Endometrial microvascular endothelial cells (primary cell): ENCODE results near the gene TUBA3D. TPM values are rescaled to one million over a fixed set of nuclear protein-coding genes. Genes with fewer than 3 reads are reported as not detected.
"Not testable (repeated sequence)": the region's sequence is repeated elsewhere in the genome, so short reads cannot be mapped to it uniquely, and the experiment has no call there.

Experiments used
- in situ Hi-C: cut with HindIII; loops from 2 replicates; pipeline ENCODE4 v1.10.0; 2017; ENCODE audit warnings: low sequenced_read_pairs, low pct_unique_long_range_greater_than_20kb; ENCODE audit errors: inconsistent ontology term
- total RNA-seq: library from RNA; depleted of rRNA; stranded (reverse); fragments of >200 nt; gene quantifications from one replicate; pipeline ENCODE4 v1.2.3, GENCODE V29; 2015; ENCODE audit errors: inconsistent ontology term

Gene TUBA3D
- total RNA-seq, 1 donor from 2014 or later, result not detected

- in situ Hi-C loops, result not testable (repeated sequence)
Measured at GRCh38 chr2:131528981-131529863, 53.3 kb downstream of the TUBA3D start.

GRCh38 chr2:131529864-131530445 lies 54.0 kb downstream of the TUBA3D start:
- in situ Hi-C loops, result not testable (repeated sequence)

GRCh38 chr2:131530626-131531344 lies 54.9 kb downstream of the TUBA3D start:
- in situ Hi-C loops, result not testable (repeated sequence)

GRCh38 chr2:131531547-131532185 lies 55.7 kb downstream of the TUBA3D start:
- in situ Hi-C loops, result not testable (repeated sequence)

Other genes with a start within 250 kb of the TUBA3D start
- gene RAB6D, start 112.0 kb upstream of the TUBA3D start, total RNA-seq, result not detected
- 102 TPM for gene MZT2A, start 16.3 kb downstream of the TUBA3D start, total RNA-seq
- gene CCDC74A, start 51.8 kb downstream of the TUBA3D start, total RNA-seq, result 0.09 TPM